HG02852 (cell line): ENCODE data around the gene GALNT16.
"Not testable (repeated sequence)": the region's sequence is repeated elsewhere in the genome, so short reads cannot be mapped to it uniquely, and the experiment has no call there.

Experiments used
- ATAC-seq: cut with Tn5 transposase; IDR thresholded peaks from one replicate; pipeline ENCODE4 v1.9.1; 2021; ENCODE audit warnings: mild to moderate bottlenecking, moderate library complexity; ENCODE audit not compliant: unreplicated experiment

Gene GALNT16

DNA sequence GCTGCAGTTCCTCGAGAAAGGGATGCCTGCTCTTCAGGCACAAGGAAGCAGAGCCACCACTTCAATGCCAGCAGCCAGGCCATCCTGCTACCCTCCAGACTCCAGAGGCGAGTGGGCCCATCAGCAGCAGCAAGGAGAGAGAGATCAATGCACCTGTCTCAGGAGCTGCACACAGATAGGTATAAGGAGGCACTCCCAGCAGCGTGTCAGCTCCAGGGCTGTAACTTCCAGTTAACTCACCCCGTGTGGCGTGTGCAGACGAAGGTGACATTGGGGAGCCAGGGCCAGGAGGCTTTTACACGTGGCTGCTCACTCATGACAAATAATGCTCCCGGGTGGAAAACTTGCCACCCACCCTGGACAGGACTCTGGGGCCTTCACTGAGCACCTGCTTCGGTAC is 24.2 kb downstream of the GALNT16 start:
- no peak for ATAC-seq

DNA sequence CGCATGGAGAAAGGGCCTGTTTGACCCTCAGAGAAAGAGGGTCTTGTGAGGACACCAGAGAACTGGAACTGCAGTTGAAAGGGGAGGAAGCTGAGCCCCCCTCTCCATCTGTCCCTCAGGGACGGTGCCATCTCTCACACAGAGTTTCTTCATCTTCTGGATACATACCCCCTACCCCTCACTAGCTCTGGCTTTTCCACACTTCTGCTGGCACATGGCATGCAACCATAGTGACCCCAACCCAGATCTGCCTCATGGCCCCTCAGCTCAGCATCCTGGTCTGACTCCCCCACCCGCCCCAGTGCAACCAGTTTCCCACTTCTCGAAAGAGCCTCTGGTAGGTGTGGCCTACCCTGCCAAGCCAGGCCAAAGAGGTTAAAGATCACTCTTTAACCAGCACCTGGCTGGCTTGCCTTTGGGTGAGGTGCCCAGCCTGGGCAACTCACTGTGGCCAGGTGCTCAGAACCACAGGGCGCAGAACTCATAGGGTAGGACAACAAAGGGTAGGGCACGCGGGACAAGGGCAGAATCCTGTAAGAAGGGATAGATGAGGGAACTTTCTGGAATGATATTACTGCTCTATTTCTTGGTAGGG is 25.8 kb downstream of the GALNT16 start:
- no peak for ATAC-seq

DNA sequence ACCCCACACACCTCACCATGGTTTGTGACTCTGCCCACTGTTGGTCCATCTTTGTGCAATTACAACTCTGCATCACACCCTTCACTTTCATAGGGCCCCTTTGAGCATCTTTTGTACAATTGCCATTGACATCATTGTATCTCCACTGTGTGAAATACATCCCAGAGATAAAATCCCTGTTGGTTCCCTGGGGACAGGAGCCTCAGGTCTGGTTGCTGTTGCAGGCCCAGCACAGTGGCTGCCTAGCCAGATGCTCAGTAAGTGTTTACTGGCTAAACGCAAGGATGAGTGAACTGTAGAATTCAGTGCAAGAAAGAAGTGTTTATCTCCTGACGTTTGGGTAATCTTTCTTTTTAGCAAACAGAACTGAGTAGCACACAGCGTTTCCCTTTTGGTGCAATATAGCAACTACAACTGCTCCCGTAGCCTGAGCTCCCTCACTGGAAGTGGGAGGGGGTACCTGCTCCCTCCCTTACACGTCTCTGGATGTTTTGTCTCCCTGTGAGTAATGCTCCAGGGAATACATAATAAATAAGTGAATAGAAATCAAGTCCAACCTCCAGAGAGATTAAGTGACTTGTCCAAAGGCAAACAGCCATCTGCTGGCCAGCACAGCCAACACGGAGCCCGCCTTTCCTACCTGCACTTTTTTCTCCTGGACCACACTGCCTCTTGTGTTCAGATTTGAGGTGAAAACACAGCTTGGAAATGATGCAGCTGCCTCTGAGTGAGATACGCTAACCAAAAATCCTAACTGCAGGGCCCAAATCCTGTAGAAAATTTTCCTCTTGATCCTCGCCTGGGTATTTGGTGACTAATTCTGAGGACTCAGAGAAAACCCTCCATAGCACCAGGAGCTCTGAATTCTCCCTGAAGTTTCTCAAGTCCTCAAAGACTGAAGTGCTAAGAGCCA is 27.4 kb downstream of the GALNT16 start:
- no peak for ATAC-seq

DNA sequence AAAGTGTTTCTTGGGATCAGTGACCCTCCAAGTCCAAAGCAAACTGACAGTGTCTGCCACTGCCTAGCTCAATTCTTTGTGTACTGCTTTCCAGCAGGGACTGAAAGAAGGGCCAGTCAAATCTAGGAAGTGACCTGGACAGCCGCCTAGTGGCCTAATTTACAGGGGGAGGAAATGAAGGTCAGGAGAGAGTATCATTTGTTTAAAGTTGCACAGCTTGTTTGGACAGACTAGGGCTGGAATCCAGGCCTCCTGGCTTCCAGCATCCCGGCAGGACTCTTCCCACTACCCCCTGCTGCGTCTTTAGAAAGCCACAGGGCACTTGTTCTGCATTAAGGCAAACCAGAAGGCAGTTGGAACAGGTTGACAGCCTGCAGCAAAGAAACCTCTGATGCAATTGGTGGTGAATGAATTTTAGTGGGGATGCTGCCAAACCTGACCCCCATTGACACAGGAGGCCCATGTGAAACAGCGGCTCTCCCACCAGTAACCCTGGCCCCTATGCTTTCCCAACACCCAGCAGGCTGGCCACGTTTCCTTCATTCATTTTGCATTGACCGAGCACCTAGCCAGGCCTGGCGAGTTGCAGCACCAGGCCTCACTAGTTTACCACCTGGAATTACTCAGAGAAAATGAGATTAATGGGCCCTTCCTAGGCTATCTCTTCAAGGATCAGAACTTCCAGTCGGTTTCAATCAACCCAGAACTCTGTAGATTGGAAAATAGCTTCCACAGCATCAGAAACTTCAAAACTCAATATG is 28.2 kb downstream of the GALNT16 start:
- no peak for ATAC-seq

DNA sequence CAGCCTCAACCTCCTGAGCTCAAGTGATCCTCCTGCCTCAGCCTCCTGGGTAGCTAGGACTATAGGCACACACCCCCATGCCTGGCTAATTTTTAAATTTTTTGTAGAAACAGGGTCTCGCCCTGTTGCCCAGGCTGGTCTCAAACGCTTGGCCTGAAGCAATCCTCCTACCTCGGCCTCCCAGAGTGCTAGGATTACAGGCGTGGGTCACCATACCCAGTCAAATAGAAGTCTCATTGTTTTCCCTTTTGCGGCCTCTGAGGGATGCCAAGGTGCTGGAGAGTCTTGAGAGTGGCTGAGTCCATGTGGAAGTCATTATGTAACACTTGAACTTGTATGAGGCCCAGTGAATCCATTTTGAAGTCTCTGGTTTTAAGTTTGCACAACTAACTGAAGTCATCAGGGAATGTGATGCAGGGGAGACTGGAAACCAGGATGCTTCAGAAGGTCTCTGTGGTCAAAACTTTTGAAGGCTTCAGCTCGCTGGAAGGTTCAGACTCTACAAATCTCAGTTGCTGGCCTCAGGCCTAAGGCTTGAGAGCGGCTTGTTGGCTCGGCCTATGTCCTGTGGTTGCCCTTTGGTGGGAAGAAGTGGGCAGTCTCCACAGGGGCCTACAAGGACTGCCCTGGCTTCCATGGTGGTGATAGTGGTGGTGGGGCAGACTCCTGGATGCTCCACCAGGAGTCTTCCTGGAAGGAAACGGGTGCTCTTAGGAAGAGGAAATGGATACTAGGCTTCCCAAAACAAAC is 29.2 kb downstream of the GALNT16 start:
- ATAC-seq = no peak

DNA sequence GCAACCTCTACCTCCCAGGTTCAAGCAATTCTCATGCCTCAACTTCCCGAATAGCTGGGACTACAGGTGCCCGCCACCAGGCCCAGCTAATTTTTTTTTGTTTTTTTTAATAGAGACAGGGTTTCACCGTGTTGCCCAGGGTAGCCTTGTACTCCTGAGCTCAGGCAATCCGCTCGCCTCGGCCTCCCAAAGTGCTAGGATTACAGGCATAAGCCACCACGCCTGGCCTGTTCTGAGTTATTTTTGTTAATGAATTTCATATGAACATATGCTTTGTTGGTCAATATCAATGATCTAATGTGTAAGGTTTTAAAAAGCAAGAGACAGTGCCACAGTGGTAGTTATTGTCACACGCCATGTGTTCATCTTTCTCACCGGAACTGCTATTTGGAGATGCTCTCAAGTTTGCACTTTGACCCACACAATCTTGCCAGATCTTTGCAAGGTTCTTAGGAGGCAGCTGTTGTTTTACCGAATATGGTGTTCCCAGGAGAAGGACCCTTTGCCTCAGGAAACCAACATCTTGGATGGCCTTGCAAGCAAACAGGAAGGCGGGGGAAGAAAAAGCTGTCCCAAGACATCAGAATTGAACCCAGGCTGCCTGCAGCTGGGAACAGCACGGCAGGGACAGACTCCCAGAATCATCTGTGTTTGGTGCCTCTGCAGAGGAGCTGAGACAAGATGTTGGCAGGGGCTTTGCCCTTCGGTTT is 30.0 kb downstream of the GALNT16 start:
- no peak for ATAC-seq

DNA sequence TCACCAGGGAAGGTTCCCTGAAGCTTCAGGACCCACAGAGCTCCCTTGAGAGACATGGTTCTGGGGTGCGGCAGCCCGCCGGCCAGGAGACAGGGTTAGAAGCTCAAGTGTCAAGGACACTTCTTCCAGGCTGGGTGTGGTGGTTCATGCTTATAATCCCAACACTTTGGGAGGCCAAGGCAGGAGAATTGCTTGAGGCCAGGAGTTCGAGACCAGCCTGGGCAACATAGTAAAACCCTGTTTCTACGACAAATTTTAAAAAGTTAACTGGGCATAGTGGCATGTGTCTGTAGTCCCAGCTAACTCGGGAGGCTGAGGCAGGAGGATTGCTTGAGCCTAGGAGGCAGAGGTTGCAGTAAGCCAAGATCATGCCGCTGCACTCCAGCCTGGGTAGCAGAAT is 30.9 kb downstream of the GALNT16 start:
- not testable (repeated sequence) for ATAC-seq

DNA sequence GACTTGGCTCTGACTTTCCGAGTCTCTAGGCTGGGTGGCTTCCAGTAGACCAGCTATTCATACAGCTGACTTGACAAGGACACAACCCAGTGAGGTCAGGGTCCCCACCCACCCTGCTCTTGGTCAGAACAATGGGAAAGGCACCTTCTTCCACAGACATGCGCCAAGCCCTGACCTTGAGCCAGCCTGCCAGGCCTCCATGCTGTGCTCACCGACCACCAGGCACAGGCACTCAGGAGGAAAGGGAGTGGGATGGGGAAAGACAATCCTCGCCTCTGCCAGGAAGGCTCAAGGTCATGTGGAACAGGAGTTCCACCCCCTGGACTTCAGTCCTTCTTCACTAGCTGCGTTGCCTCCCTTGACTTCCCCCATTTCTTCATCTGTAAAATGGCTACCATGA is 31.4 kb downstream of the GALNT16 start:
- ATAC-seq = no peak

DNA sequence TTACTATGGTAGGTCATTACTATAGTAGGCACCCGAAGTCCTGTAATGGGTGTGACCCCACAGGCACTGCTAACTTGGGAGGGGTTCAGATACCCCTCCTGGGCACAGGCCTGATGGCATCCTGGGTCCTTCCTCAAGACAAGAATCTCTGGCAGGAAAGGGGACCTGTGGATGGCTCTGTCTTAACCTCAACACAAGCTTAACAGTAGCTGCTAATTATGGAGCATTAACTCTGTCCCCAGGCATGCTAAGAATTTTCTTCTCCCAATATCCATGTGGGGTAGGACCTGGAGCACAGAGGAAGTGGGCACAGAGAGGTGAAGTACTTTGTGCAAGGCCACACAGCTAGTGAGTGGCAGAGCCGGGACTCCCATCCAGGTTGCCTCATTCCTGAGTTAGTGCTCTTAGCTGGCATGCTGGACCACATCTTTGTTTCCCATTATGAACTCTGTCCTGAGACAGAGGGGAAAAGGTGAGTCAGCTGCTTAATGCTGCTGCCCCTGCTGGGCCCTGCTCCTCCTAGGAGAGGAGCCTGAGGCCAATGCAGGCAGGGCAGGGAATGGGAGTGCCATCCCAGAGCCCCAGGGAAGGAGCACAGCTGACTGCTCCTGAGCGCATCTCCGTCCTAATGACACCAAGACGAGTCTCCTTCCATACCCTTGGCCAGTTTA is 32.1 kb downstream of the GALNT16 start:
- no peak for ATAC-seq

DNA sequence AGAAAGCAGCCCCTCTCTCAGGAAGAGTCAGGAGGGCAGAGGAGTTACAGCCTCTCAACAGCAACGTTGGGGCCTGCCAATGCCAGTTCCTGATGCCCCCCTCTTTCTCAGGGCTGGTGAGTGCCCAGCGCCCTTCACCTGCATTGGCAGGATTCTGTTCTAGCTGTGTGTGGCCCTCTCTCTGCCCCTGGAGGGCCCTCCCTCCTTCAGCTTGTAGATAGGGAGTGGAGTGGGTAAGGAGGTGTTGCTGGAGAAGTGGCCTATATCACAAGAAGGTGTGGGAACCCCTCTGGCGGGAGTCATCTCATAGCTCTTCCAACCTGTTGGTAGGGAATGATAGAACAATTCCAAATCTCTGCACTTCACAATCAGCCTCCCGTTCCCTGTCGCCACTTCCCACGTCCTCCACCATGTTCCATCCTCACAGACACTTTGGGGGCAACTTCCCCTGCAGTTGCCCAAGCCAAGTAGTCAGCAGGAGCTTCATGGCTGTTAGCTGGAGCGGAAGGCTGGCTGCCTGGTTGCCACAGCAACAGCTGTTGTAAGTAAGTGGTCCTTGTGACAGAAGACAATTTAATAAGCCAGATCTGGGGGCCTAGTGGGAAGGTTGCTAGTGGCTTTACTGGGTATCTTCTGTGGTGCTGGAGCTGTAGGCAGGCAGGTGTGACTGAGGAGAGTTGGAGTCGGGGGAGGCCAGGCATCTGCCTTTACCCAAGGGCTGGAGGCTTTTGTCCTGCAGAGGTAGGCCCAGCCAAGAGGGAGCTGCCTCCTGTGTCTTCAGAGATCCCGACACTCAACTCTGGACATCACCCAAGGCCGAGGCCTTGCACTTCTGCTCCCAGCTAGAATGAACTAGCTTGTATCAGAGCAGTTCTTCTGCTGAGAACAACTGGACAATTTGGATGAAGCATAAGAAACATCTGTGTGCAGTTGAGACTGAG is 38.4 kb downstream of the GALNT16 start:
- ATAC-seq = no peak

DNA sequence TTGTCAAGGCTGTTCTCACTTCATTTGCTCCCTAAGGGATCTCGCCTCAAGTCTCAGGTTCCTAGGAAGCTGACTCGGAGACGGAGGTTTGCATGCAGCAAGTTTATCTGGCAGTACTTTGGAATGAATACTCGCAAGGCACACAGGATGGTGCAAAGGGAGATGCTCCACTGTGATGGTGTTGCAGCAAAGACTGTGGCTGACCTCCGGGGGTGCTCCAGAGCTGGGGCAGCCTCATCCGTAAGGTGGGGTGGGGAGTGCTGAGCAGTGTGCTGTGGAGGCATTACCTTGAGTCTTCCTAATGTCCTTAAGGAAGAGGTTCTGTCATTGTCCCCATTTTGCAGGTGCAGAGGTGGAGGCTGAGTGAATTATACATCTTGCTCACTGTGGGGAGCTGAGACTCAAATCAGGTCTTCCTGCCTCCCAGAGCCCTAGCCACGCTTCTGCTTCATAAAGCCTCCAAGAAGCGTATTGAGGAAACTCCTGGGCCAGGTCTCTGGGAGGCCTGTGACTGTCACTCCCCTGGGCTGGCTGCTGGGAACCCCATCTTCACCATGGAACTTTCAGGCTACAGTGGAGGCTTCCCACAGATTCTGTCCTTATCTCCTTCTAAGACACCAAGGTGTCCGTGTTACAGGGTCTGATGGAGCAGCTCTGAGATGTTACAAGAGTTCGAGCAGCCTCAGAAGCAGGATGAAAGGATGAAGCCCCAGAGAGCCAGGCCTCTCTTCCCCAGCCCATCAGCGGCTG is 39.5 kb downstream of the GALNT16 start:
- no peak for ATAC-seq

DNA sequence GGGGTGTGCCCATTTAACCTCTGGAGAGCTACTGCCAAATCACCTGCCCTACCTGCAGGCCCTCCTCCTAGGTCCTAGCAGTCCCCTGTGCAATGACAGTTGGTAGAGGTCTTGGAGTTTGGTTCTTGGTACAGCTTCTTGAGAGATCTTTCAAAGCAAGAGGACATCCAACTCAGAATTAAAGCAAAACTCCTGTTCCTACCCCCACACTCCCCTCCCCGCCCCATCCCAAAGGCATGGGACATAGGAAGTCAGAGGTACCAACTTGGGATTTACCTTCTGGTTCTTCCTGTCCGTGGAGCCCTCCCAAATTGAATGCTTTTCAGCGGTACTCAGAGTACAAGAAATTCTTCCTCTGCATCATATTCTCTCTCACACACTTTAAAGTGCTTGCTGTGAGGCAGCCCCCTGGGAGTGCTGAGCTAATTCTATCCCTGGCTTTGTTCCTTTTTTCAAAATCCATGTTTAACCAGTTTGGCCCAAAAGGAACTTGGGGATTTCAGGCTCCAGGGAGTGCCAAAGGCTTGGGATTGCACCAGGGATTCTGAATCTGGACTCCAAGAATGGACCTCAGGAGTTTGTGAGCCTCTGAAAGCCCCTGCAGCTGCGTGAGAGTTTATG is 40.8 kb downstream of the GALNT16 start:
- ATAC-seq = no peak

DNA sequence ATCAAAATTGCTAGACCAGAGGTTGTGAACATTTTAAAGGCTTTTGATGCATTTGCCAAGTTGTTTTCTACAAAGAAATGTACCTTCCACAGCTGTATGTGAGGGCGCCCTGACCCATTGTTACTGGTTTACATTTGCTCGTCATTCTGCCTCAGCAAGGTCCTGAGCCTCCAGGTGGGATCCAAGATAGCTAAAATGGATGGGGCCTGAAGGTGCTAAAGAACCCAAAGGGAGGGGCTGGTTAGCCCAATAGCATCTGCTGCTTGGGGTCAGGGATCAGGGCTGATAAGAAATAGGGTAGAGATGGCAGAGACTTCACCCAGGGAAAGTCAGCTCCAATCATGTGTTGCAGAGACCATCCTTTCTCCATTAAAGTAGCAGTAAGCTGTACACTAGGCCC is 43.1 kb downstream of the GALNT16 start:
- no peak for ATAC-seq

DNA sequence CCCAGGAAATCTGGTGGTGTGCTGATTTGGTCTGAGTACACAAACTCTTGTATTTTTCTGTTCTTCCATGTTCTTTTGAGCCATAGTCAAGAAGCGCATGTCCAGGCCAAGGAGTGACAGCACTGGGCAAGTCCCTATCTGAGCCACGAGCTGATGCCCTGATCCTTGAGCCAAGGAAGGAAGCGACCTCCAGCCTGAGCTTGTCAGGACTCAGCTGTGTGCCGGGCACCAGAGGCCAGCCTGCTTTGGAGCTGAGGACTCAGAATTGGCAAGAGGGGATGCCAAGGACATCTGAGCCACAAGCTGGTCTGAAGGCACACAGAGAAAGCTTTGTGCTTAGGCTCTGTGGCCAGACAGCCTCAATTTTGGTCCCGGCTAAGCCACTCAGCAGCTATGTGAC is 52.6 kb downstream of the GALNT16 start:
- ATAC-seq = no peak

DNA sequence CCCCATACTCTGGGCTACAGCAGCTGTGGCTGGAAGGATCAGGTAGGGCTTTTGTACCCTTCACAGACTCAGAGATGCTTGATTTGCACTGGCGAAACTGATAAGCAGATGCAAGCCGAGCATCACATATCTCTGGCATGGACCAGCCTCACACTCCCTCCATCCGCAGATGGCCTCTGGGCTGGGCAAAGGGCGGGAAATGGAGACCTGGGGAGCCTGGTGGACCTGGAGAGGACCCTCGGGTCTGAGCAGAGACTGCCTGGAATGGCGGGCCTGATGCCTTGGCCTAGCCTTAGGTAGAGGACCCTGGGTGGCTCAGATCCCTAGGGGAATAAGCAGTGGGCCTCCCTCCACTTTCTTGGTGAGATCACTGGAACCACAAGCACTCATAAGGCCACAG is 53.2 kb downstream of the GALNT16 start:
- no peak for ATAC-seq

DNA sequence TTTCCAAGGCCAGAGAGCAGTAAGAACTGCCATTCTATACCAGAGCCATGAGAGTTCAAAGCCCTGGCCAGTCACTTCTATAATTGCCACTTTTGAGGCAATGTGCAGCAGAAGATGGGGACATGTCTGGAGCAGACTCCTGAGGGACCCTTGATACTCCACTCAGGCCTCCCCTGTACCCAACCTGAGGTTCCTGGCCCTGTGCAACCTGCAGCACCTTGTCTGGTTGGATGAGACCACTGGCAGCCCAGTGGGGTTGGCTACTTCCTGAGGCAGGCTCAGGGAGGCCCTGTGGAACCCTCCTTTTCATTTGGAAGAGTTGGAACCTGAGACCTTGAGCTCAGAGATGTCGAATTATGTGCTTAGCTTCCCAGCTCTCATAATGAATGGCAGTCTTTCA is 54.4 kb downstream of the GALNT16 start:
- ATAC-seq = no peak

DNA sequence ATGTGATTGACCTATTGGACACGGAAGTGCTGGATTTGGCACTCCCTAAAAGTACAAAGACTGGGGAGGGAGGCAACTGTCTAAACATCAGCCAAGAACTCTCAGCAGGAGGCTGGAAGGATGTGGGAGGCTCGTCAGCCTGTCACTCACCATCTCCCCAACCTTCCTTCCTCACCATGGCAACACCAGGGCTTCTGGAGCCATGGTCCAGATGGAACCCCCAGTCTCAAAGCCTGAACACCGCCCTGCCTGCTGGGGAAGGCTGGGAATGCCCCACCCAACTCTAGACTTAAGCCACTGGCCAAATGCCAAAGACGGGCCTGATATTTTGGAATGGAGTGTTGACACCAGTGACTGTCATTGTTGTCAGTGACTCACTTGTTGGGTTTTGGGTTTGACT is 55.3 kb downstream of the GALNT16 start:
- ATAC-seq = no peak
